HepG2 (cell line): ENCODE results near the gene SCAND1. TPM values are rescaled to one million over a fixed set of nuclear protein-coding genes. Genes with fewer than 3 reads are reported as not detected.
A peak's percentile ranks its signal among the peaks of the same experiment; 100 is the strongest.

Experiments used
- BRF2 ChIP-seq: sonication (generic); formaldehyde crosslinking; IDR thresholded peaks from 2 replicates; pipeline ENCODE4 v1.8.1; 2022; ENCODE audit warnings: mild to moderate bottlenecking, missing genetic modification reagents
- CHCHD3 ChIP-seq: sonication (generic); formaldehyde crosslinking; IDR thresholded peaks from 2 replicates; pipeline ENCODE4 v1.8.0; 2022; ENCODE audit warnings: mild to moderate bottlenecking, missing genetic modification reagents, moderate library complexity
- NFIB ChIP-seq: sonication (generic); formaldehyde crosslinking; IDR thresholded peaks from 2 replicates; pipeline ENCODE4 v1.9.0; 2021; ENCODE audit warnings: missing genetic modification reagents, mild to moderate bottlenecking, borderline replicate concordance
- NFKB2 ChIP-seq: sonication (generic); formaldehyde crosslinking; IDR thresholded peaks from 2 replicates; pipeline ENCODE4 v1.4.0; 2020; ENCODE audit warnings: missing genetic modification reagents, borderline replicate concordance
- NR2F6 ChIP-seq, 2 experiments: IDR thresholded peaks; 2 replicates each; pipeline ENCODE4 v1.6.1; 2016; ENCODE audit warnings: antibody characterized with exemption in 1 of 2, mild to moderate bottlenecking in 1 of 2
- PTBP1 ChIP-seq: fragments of 200-400 bp; formaldehyde crosslinking; IDR thresholded peaks from 2 replicates; pipeline ENCODE4 v1.6.1; 2018; ENCODE audit warnings: low read length, low read depth; ENCODE audit not compliant: poor library complexity, severe bottlenecking
- REST ChIP-seq, 2 experiments: IDR thresholded peaks; 2 replicates each; pipeline ENCODE4 v1.6.1; 2011 to 2012; ENCODE audit warnings: low read length in 2 of 2, borderline replicate concordance in 1 of 2, low read depth in 1 of 2, mild to moderate bottlenecking in 1 of 2, moderate library complexity in 1 of 2
- SMARCC2 ChIP-seq: fragments of 450-650 bp; IDR thresholded peaks from 2 replicates; pipeline ENCODE4 v1.6.1; 2017; ENCODE audit warnings: antibody characterized with exemption, mild to moderate bottlenecking
- TRIM24 ChIP-seq: sonication (generic); formaldehyde crosslinking; IDR thresholded peaks from 2 replicates; pipeline ENCODE4 v1.8.0; 2022; ENCODE audit warnings: mild to moderate bottlenecking, missing genetic modification reagents
- ZNF329 ChIP-seq: sonication (generic); formaldehyde crosslinking; IDR thresholded peaks from 2 replicates; pipeline ENCODE4 v1.9.0; 2021; ENCODE audit warnings: low read depth, mild to moderate bottlenecking, missing genetic modification reagents
- ZNF382 ChIP-seq: sonication (generic); formaldehyde crosslinking; IDR thresholded peaks from 2 replicates; pipeline ENCODE4 v1.5.0; 2020; ENCODE audit warnings: missing genetic modification reagents, mild to moderate bottlenecking, borderline replicate concordance
- ZNF430 ChIP-seq: sonication (generic); formaldehyde crosslinking; IDR thresholded peaks from 2 replicates; pipeline ENCODE4 v1.9.0; 2021; ENCODE audit warnings: mild to moderate bottlenecking, missing genetic modification reagents
- ZNF501 ChIP-seq: sonication (generic); formaldehyde crosslinking; IDR thresholded peaks from 2 replicates; pipeline ENCODE4 v1.5.1; 2020; ENCODE audit warnings: mild to moderate bottlenecking, moderate library complexity, missing genetic modification reagents
- ZNF510 ChIP-seq: sonication (generic); formaldehyde crosslinking; IDR thresholded peaks from 2 replicates; pipeline ENCODE4 v1.4.0; 2020; ENCODE audit warnings: low read depth, mild to moderate bottlenecking, missing genetic modification reagents
- ZNF616 ChIP-seq: sonication (generic); formaldehyde crosslinking; IDR thresholded peaks from 2 replicates; pipeline ENCODE4 v1.5.0; 2020; ENCODE audit warnings: low read depth, mild to moderate bottlenecking, missing genetic modification reagents
- ZNF777 ChIP-seq: sonication (generic); formaldehyde crosslinking; IDR thresholded peaks from 2 replicates; pipeline ENCODE4 v1.4.0; 2020; ENCODE audit warnings: missing genetic modification reagents
- ZNF784 ChIP-seq: sonication (generic); formaldehyde crosslinking; IDR thresholded peaks from 2 replicates; pipeline ENCODE4 v1.5.1; 2020; ENCODE audit warnings: missing genetic modification reagents, mild to moderate bottlenecking, borderline replicate concordance
- ZNF792 ChIP-seq: IDR thresholded peaks from 2 replicates; pipeline ENCODE4 v1.6.1; 2016
- ZSCAN12 ChIP-seq: sonication (generic); formaldehyde crosslinking; IDR thresholded peaks from 2 replicates; pipeline ENCODE4 v1.9.0; 2021; ENCODE audit warnings: mild to moderate bottlenecking, missing genetic modification reagents
- ZSCAN9 ChIP-seq: IDR thresholded peaks from 2 replicates; pipeline ENCODE4 v1.6.1; 2016; ENCODE audit warnings: borderline replicate concordance
- polyA plus RNA-seq, 8 experiments: library from polyadenylated mRNA; depleted of rRNA in 3 of 8; stranded (reverse) in 7 of 8; unstranded in 1 of 8; fragments of >200 nt; fragmentation: Illumina TruSeq in 4 of 8; extraction: Trizol in 4 of 8; gene quantifications; 2 replicates each; pipeline versions ENCODE4 v1.2.1 to v1.2.3, GENCODE V29; 2011 to 2016; ENCODE audit warnings: low read depth in 4 of 8, missing spikeins in 1 of 8, mixed read lengths in 1 of 8; ENCODE audit not compliant: insufficient read depth in 1 of 8
- total RNA-seq, 5 experiments: library from RNA; depleted of rRNA; stranded (reverse); fragments of >200 nt; fragmentation: Illumina TruSeq; extraction: Trizol; gene quantifications; 2 replicates each; pipeline ENCODE4 v1.2.3, GENCODE V29; 2016; ENCODE audit warnings: low read depth in 1 of 5
- TF ChIP-seq, protein P1 (sequence below): sonication (generic); formaldehyde crosslinking; IDR thresholded peaks from 2 replicates; pipeline ENCODE4 v1.5.0; 2020; ENCODE audit warnings: missing genetic modification reagents, mild to moderate bottlenecking, borderline replicate concordance
- TF ChIP-seq, protein P2 (sequence below): sonication (generic); formaldehyde crosslinking; conservative IDR thresholded peaks from 2 replicates; pipeline ENCODE4 v1.8.0; 2022; ENCODE audit warnings: low read depth, missing genetic modification reagents

Gene SCAND1
- total and polyA plus RNA-seq, 2 of the 13 experiments (the other 11 are each of a cell fraction or from before 2014, with no cell fraction given): 19.3 to 109 TPM

DNA sequence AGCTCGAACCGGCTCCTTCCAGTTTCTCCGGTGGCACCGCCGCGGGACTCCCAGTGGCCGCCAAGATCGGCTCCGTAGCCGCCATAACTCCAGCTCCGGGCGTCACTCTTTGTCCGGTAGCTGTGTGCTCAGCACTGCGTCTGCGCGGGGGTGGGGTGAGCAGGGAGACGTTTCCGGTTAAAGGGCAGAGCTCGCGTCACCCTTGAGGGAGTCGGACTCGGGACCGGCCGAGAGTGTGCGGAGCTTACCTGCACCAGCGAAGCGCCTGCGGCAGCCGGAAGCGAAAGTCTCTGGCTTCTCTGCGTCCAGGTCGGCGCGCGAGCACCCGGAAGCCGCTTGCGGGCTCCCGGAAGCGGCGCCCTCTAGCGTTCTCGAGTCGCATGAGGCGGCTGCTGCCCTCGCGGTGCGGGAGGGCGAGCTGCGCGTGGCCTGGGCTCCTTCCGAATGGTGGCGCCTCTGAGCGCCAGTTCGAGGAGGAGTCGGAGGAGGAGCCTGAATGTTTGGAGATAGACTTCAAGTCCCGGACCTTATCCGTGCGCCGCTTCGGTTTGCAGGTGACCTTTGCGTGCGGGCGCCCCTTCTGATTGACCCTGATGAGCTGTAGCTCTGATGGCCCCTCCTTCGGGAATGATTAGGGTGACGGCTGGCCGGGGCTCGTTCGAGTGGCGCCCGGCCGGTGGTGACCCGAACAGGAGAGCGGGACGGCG, at the start of gene SCAND1 (continued):
- TF ChIP-seq ZNF616 (CRISPR knock-in tag) (peak; percentile 73), ZNF501 (CRISPR knock-in tag) (peak; percentile 100), TRIM24 (CRISPR knock-in tag) (no peak), ZNF430 (CRISPR knock-in tag) (peak; percentile 96), ZNF382 (CRISPR knock-in tag) (no peak), REST (IDR thresholded peaks at IDR 0.05; ENCODE audit: borderline replicate concordance in 1 of 2, low read depth in 1 of 2, low read length in 2 of 2) (peak in 1 of 2 experiments; percentile 82; a peak in 2 of 4 replicates), ZSCAN12 (CRISPR knock-in tag) (peak; percentile 21), ZNF792 (CRISPR knock-in tag) (peak; percentile 97), NFIB (CRISPR knock-in tag) (no peak), ZNF777 (CRISPR knock-in tag) (peak; percentile 79), CHCHD3 (CRISPR knock-in tag) (no peak; the same call in 1 of the 2 replicates), PTBP1 (peak; percentile 68), ZNF510 (CRISPR knock-in tag) (peak; percentile 89), NFKB2 (CRISPR knock-in tag) (peak; percentile 90; the same call in 1 of the 2 replicates), SMARCC2 (no peak), ZNF329 (CRISPR knock-in tag) (peak; percentile 66; the same call in 1 of the 2 replicates), NR2F6 (IDR thresholded peaks at IDR 0.05) (peak; percentile 83), NR2F6 (CRISPR knock-in tag; IDR thresholded peaks at IDR 0.05) (peak; percentile 85), ZSCAN9 (CRISPR knock-in tag) (peak; percentile 92), BRF2 (CRISPR knock-in tag) (peak; percentile 96), ZNF784 (CRISPR knock-in tag) (peak; percentile 98)
- TF ChIP-seq, protein P1, sequence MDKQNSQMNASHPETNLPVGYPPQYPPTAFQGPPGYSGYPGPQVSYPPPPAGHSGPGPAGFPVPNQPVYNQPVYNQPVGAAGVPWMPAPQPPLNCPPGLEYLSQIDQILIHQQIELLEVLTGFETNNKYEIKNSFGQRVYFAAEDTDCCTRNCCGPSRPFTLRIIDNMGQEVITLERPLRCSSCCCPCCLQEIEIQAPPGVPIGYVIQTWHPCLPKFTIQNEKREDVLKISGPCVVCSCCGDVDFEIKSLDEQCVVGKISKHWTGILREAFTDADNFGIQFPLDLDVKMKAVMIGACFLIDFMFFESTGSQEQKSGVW (CRISPR knock-in tag): no peak; the same call in 1 of the 2 replicates
- TF ChIP-seq, protein P2, sequence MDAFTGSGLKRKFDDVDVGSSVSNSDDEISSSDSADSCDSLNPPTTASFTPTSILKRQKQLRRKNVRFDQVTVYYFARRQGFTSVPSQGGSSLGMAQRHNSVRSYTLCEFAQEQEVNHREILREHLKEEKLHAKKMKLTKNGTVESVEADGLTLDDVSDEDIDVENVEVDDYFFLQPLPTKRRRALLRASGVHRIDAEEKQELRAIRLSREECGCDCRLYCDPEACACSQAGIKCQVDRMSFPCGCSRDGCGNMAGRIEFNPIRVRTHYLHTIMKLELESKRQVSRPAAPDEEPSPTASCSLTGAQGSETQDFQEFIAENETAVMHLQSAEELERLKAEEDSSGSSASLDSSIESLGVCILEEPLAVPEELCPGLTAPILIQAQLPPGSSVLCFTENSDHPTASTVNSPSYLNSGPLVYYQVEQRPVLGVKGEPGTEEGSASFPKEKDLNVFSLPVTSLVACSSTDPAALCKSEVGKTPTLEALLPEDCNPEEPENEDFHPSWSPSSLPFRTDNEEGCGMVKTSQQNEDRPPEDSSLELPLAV (CRISPR knock-in tag): peak; percentile 61; the same call in 1 of the 2 replicates
